Activated naive CD4-positive, alpha-beta T cell treated with anti-CD3 and anti-CD28 coated beads, Interleukin-2, amount 50 U/mL, for 16 hours (primary cell): ENCODE data around the gene AMZ1.

Experiments used
- DNase-seq: peaks from one replicate; pipeline ENCODE4 v3.0.0-alpha.2; 2020

AMZ1 gene

DNA sequence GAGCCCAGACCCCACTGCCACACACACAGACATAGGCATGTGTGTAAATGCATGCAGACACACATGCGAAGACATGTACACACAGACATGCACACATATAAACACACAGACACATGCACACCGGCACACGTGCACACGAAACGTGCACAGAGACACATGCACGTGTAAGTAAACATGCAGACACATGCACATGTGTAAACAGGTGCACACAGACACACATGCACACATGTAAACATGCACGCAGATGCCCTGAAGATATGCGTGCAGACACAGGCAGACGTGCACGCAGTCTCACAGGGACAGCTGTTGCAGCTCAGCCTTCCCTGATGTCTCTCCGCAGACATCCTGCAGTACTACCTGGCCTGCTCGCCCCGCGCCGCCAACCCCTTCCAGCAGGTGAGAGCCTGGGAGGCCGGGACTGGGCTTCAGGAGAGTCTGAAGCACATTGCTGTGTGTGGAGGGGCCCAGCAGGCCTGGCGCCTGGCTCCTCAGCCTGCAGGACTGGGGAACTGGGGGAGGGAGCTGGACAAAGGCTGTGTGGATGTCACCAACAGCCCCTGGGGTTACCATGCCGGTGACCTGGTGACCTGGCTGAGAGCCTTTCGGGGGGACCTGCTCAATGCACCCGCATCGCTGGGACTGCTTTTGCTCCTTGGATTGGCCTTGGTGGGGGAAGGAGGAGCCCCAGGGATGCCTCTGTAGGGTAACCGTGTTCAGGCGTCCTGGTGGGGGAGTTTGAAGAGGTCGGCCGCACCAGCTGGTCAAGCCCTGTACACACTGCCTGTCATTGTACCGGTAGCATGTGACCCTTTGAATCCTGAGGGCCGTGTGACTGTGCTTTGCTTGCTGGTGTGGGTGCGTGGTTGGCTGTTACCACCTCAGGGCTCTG, 35.9 kb upstream of the AMZ1 start:
- DNase-seq: no peak

GRCh38 chr7:2652736-2653060, 35.3 kb upstream of the AMZ1 start:
- no peak for DNase-seq

DNA sequence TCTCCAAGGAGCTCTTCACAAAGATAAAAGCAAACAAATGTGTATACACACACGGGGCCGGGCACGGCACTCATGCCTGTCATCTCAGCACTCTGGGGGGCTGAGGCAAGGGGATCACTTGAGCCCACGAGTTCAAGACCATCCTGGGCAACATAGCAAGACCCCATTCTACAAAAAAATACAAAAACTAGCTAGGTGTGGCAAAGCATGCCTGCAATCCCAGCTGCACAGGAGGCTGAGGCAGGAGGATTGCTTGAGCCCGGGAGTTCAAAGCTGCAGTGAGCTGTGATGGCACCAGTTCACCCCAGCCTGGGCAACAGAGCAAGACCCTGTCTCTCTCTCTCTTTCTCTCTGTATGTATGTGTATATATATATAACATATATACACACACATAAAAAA, 33.9 kb upstream of the AMZ1 start:
- no peak for DNase-seq

- no peak for DNase-seq
Observed at GRCh38 chr7:2655870-2656614, 32.0 kb upstream of the AMZ1 start.

DNA sequence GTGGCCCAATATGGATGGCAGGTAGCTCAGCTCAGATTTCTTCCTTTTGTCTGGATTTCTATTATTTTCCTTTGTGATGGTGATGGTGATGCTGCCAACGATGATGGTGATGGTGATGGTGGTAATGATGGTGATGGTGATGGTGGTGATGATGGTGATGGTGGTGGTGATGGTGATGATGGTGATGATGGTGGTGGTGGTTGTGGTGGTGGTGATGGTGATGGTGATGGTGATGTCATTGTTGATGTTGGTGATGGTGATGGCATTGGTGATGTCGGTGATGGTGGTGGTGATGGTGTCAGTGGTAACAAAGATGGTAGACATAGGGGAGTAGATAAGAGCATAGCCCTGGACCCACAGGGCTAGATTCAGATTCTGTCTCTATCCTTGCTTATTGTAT, 30.8 kb upstream of the AMZ1 start:
- DNase-seq: no peak

- DNase-seq: no peak
Observed at GRCh38 chr7:2657920-2658671, 29.9 kb upstream of the AMZ1 start.

DNA sequence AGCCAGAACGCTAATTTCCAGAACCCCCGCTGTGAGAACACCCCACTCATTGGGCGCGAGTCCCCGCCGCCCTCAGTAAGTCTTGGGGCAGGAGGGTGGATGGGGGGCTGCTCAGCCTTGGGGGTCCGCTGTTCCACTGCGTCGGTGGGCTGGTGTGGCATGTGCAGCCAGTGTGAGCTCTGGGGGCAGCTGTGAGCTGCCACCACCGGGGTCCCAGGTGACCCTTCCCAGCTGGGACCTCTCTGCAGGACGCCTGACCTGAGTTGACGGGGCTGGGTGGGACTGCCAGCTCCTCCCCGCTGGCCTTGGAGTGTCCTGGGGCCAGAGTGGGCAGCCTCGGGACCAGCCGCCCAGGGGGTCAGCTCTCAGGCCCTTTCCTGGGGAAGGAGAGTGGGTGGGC, 29.1 kb upstream of the AMZ1 start:
- DNase-seq: no peak

- DNase-seq: no peak
Observed at GRCh38 chr7:2659556-2660358, 28.2 kb upstream of the AMZ1 start.

GRCh38 chr7:2660359-2661095, 27.5 kb upstream of the AMZ1 start:
- no peak for DNase-seq

- DNase-seq: no peak
Observed at GRCh38 chr7:2661096-2661449, 26.9 kb upstream of the AMZ1 start.

DNA sequence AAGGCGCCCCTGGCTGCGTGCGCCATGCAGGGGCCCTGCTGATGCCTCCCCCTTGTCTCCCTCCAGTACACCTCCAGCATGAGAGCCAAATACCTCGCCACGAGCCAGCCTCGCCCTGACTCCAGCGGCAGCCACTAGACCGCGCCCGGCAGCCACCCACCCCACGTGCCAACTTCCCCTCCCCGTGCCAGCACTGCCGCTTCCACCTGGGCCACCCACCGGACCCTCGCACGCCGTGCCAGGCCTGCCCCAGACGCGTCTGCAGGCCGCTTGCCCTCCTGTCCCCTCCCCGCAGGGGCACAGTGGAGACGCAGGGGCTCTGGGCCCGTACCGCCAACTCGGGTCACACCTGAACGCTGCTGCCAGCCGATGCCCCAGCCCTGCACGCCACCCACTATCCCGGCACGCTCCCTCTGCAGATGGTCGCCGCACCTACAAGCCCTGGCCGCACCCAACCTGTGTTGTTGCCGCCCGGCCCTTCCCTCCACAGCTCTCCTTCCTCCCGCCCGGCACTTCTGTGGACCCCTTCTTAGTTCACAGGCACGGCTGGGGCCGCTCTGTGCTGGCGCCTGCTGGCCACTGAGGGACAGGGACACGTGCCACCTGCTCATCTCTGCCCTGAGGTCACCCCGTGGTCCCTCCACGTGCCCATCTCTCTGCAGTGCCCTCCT, 26.3 kb upstream of the AMZ1 start:
- no peak for DNase-seq

GRCh38 chr7:2662273-2663120, 25.5 kb upstream of the AMZ1 start:
- DNase-seq: no peak

DNA sequence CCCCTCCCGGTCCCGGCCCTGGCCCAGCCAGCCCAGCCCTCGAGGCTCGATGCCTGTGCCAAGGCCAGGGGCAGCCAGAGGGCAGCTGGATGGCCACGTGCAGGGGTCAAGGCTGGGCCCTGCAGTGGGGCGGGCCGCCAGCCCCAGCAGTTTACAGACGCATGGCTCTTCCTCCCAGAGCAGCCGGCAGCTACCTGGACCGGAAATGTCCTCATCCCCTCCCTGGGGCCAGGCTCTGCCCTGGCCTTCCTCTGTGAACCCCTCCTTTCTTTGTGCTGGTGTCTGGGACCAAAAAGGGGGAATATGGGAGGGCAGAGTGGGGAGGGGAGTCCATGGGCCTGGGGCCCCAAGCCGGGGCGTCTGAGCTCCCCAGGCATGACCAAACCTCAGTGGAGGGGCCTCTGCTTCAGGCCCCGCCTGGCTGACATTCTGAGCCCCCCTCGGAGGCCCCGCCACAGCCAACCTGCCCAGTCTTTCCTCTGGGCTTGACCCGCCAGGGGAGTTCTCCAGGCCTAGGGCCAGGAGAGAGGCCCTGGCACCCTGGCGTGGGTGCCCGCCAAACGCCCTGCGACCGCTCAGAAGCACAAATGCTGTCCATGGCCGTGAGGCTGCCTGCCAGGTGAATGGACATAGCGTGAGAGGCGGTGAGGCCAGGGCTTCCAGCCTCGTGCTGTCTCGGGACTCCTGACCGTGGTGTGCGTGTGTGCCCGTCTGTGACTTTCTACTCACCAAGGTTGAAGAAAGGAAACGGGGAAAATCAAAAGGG, 24.7 kb upstream of the AMZ1 start:
- no peak for DNase-seq

DNA sequence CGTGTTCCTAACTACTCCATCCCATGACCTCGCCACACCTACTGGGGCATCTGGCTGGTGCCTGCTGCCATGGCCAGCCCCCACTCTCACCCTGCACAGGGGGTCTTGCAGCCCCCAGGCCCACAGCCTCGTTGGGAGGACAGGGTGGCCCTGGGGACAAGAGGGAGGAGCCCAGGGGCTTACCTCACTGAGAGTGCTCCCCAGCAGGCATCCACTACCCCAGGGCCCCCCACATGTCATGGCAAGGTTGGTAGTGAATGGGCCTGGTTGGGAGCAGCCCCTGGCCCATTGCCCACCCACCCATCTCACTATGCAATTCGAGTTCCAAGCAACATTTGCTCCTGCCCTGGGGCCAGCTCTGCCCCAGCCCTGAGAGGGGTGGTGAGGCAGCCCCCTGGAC, 24.0 kb upstream of the AMZ1 start:
- DNase-seq: no peak

DNA sequence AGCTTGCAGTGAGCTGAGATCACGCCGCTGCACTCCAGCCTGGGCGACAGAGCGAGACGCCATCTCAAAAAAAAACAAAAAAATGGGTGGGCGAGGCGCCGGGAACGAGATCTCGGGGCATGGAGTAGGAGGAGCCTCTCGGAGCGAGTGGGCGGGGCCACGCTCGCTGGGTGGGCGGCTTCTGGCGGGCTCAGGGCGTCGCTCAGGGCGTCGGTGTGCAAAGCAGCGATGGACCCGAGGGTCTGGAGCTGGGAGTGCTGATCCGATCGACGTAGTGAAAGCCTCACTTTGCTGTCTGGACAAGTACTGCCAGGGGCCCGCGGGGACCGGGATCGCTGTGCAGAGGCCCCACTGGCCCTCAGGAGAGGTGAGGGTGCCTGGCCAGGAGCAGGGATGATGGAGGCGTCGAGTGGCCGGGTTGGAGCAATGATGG, 22.6 kb upstream of the AMZ1 start:
- no peak for DNase-seq

DNA sequence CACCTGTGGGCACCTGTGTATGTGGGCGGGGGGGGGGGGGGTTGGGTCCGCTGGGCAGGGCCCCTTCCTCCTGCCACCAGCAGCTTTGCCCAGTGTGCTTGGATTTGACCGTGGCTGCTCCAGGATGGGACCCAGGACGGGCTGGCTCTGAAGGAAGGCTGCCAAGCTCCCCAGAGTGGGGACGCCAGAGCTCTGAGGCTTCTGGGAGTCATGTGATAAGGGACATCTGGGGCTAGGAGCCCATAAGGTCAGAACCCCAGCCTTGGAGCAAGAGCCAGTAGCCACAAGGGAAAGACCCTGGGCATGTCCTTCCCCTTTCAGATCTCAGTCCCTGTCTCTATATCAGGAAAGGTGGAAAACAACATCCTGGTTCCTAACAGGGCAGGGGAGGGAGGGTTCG, 21.8 kb upstream of the AMZ1 start:
- DNase-seq: no peak

GRCh38 chr7:2666588-2667250, 21.3 kb upstream of the AMZ1 start:
- DNase-seq: no peak

- no peak for DNase-seq
Observed at GRCh38 chr7:2667843-2668242, 20.2 kb upstream of the AMZ1 start.

DNA sequence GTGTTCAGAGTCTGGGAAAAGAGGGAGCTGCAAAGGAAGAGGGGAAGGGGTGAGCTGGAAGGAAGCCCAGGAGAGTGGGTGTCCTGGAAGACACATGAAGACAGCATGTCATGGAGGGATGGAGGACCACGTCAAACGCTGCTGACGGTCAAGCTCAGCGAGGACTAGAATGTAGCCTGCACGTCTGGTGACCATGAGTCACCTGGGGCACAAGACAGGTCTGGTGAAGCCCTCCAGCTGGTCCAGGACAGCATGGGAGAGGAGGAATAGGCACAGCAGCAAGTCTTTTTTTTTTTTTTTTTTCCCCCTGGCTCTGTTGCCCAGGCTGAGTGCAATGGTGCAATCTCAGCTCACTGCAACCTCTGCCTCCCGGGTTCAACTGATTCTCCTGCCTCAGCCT, 19.6 kb upstream of the AMZ1 start:
- no peak for DNase-seq
